Muscle layer of duodenum (tissue), 2 donors: ENCODE data around the gene NSD1.

Experiments used
- H3K27ac ChIP-seq: one replicate; pipeline ENCODE4 v1.7.0; 2013; ENCODE audit warnings: mild to moderate bottlenecking, low read length
- H3K27me3 ChIP-seq: one replicate; pipeline ENCODE4 v1.7.0; 2013; ENCODE audit warnings: low read depth, mild to moderate bottlenecking, control low read depth, low read length
- H3K36me3 ChIP-seq, 2 donors: one replicate each; pipeline ENCODE4 v1.7.0; 2013; ENCODE audit warnings: low read length in 2 of 2, control low read depth in 1 of 2, mild to moderate bottlenecking in 1 of 2; ENCODE audit not compliant: insufficient read depth in 2 of 2, control insufficient read depth in 1 of 2
- H3K4me1 ChIP-seq, 2 donors: one replicate each; pipeline ENCODE4 v1.7.0; 2013; ENCODE audit warnings: low read length in 2 of 2, mild to moderate bottlenecking in 2 of 2, control low read depth in 1 of 2, moderate library complexity in 1 of 2; ENCODE audit not compliant: insufficient read depth in 2 of 2, control insufficient read depth in 1 of 2
- H3K4me3 ChIP-seq, 2 donors: one replicate each; pipeline ENCODE4 v1.7.0; 2013; ENCODE audit warnings: low read length in 2 of 2, low read depth in 1 of 2, mild to moderate bottlenecking in 1 of 2
- H3K9me3 ChIP-seq, 2 donors: one replicate each; pipeline ENCODE4 v1.7.0; 2013; ENCODE audit warnings: low read length in 2 of 2, control low read depth in 1 of 2, mild to moderate bottlenecking in 1 of 2; ENCODE audit not compliant: control insufficient read depth in 1 of 2
- donor health status: healthy.

NSD1 gene

GRCh38 chr5:177270653-177271052, 137.1 kb downstream of the NSD1 start:
- Histone ChIP-seq H3K27ac (no peak overlapping the region), H3K27me3 (no peaks in the 10 kb centered on the region), H3K4me3 (no peak overlapping the region), H3K9me3 (no peaks in the 10 kb centered on the region), H3K4me1 (no peaks in the 10 kb centered on the region), H3K36me3 (peaks cover 41 to 73% of the 10 kb centered on the region in 2 donors)

- no peaks in the 10 kb centered on the region for H3K9me3 ChIP-seq
- H3K27ac ChIP-seq, result no peak overlapping the region
- H3K36me3 ChIP-seq, result peaks cover 37 to 73% of the 10 kb centered on the region in 2 donors
- no peak overlapping the region for H3K4me3 ChIP-seq
- H3K4me1 ChIP-seq, result no peaks in the 10 kb centered on the region
- H3K27me3 ChIP-seq, result no peaks in the 10 kb centered on the region
These were observed 137.5 kb downstream of the NSD1 start for GRCh38 chr5:177271113-177271512.

GRCh38 chr5:177275883-177276282, 142.3 kb downstream of the NSD1 start:
- no peaks in the 10 kb centered on the region for H3K9me3 ChIP-seq
- peaks cover 38 to 72% of the 10 kb centered on the region in 2 donors for H3K36me3 ChIP-seq
- H3K4me1 ChIP-seq, result no peaks in the 10 kb centered on the region
- no peak overlapping the region for H3K4me3 ChIP-seq
- no peak overlapping the region for H3K27ac ChIP-seq
- H3K27me3 ChIP-seq, result no peaks in the 10 kb centered on the region

- Histone ChIP-seq H3K36me3 (peaks cover 36 to 66% of the 10 kb centered on the region in 2 donors), H3K4me3 (no peak overlapping the region), H3K27ac (no peak overlapping the region), H3K27me3 (no peaks in the 10 kb centered on the region), H3K9me3 (no peaks in the 10 kb centered on the region), H3K4me1 (no peaks in the 10 kb centered on the region)
These were observed 143.3 kb downstream of the NSD1 start for GRCh38 chr5:177276886-177277285.

- Histone ChIP-seq H3K27ac (no peak overlapping the region), H3K9me3 (no peaks in the 10 kb centered on the region), H3K4me1 (no peaks in the 10 kb centered on the region), H3K27me3 (no peaks in the 10 kb centered on the region), H3K36me3 (peaks cover 56 to 79% of the 10 kb centered on the region in 2 donors), H3K4me3 (no peak overlapping the region)
These were observed 154.6 kb downstream of the NSD1 start for GRCh38 chr5:177288191-177288590.

- no peaks in the 10 kb centered on the region for H3K9me3 ChIP-seq
- H3K4me1 ChIP-seq, result peaks cover 0 to 4% of the 10 kb centered on the region in 2 donors
- H3K27me3 ChIP-seq, result no peaks in the 10 kb centered on the region
- H3K27ac ChIP-seq, result no peak overlapping the region
- no peak overlapping the region for H3K4me3 ChIP-seq
- H3K36me3 ChIP-seq, result peaks cover 58 to 84% of the 10 kb centered on the region in 2 donors
These were observed 157.4 kb downstream of the NSD1 start for GRCh38 chr5:177290816-177291596.

- peaks cover 58 to 84% of the 10 kb centered on the region in 2 donors for H3K36me3 ChIP-seq
These were observed 158.2 kb downstream of the NSD1 start for GRCh38 chr5:177291735-177292134.

GRCh38 chr5:177293819-177294581, 160.4 kb downstream of the NSD1 start:
- H3K4me1 ChIP-seq, result peaks cover 0 to 4% of the 10 kb centered on the region in 2 donors
- H3K9me3 ChIP-seq, result no peaks in the 10 kb centered on the region
- no peak overlapping the region for H3K4me3 ChIP-seq
- no peak overlapping the region for H3K27ac ChIP-seq
- H3K27me3 ChIP-seq, result no peaks in the 10 kb centered on the region
- H3K36me3 ChIP-seq, result peaks cover 59 to 75% of the 10 kb centered on the region in 2 donors

More at GRCh38 chr5:177291735-177292134, 158.2 kb downstream of the NSD1 start:
- no peaks in the 10 kb centered on the region for H3K27me3 ChIP-seq
- H3K9me3 ChIP-seq, result no peaks in the 10 kb centered on the region
- H3K4me1 ChIP-seq, result peaks cover 0 to 4% of the 10 kb centered on the region in 2 donors
- no peak overlapping the region for H3K4me3 ChIP-seq
- no peak overlapping the region for H3K27ac ChIP-seq

- no peak overlapping the region for H3K27ac ChIP-seq
These were observed 161.1 kb downstream of the NSD1 start for GRCh38 chr5:177294632-177295031.

GRCh38 chr5:177295924-177296323, 162.4 kb downstream of the NSD1 start:
- H3K9me3 ChIP-seq, result no peaks in the 10 kb centered on the region
- peaks cover 13 to 15% of the 10 kb centered on the region in 2 donors for H3K4me1 ChIP-seq
- peaks cover 57 to 58% of the 10 kb centered on the region in 2 donors for H3K36me3 ChIP-seq
- no peaks in the 10 kb centered on the region for H3K27me3 ChIP-seq
- H3K27ac ChIP-seq, result no peak overlapping the region
- no peak overlapping the region for H3K4me3 ChIP-seq

More at GRCh38 chr5:177294632-177295031, 161.1 kb downstream of the NSD1 start:
- peaks cover 4 to 5% of the 10 kb centered on the region in 2 donors for H3K4me1 ChIP-seq
- H3K36me3 ChIP-seq, result peaks cover 57 to 71% of the 10 kb centered on the region in 2 donors
- no peaks in the 10 kb centered on the region for H3K27me3 ChIP-seq
- H3K9me3 ChIP-seq, result no peaks in the 10 kb centered on the region
- H3K4me3 ChIP-seq, result no peak overlapping the region

GRCh38 chr5:177296581-177296980, 163.0 kb downstream of the NSD1 start:
- Histone ChIP-seq H3K27ac (no peak overlapping the region), H3K36me3 (peaks cover 54 to 61% of the 10 kb centered on the region in 2 donors), H3K9me3 (no peaks in the 10 kb centered on the region), H3K4me3 (no peak overlapping the region), H3K4me1 (peaks cover 20 to 22% of the 10 kb centered on the region in 2 donors), H3K27me3 (no peaks in the 10 kb centered on the region)
